ENCODE data around the gene NECTIN3. TPM values are rescaled to one million over a fixed set of nuclear protein-coding genes. Genes with fewer than 3 reads are reported as not detected.

The NECTIN3 gene
- total RNA-seq, 1 donor from 2014 or later, result 25.2 TPM

GRCh38 chr3:111190518-111190917 is 118.9 kb downstream of the NECTIN3 start:
- no peak overlapping the region for H3K27ac ChIP-seq
- peaks cover 16% of the 10 kb centered on the region for H3K36me3 ChIP-seq
- intact Hi-C loops (cut with DNase I), result no loop called here
- ATAC-seq, result no peak
- no peak for TF ChIP-seq CTCF (IDR thresholded peaks at IDR 0.05)
- H3K27me3 ChIP-seq, result no peaks in the 10 kb centered on the region
- H3K9me3 ChIP-seq, result no peaks in the 10 kb centered on the region
- H3K4me1 ChIP-seq, result no peaks in the 10 kb centered on the region
- H3K4me3 ChIP-seq, result no peak overlapping the region
- DNase-seq, result no peak

GRCh38 chr3:111193472-111193871 is 121.9 kb downstream of the NECTIN3 start:
- ATAC-seq (no peak), DNase-seq (no peak)
- intact Hi-C loops (cut with DNase I), result no loop called here
- Histone ChIP-seq H3K36me3 (peaks cover 16% of the 10 kb centered on the region), H3K4me3 (no peak overlapping the region), H3K9me3 (no peaks in the 10 kb centered on the region), H3K27me3 (no peaks in the 10 kb centered on the region), H3K27ac (no peak overlapping the region), H3K4me1 (no peaks in the 10 kb centered on the region)
- no peak for TF ChIP-seq CTCF (IDR thresholded peaks at IDR 0.05)

- H3K27me3 ChIP-seq, result no peaks in the 10 kb centered on the region
- H3K9me3 ChIP-seq, result no peaks in the 10 kb centered on the region
- H3K4me3 ChIP-seq, result no peak overlapping the region
- no peak overlapping the region for H3K27ac ChIP-seq
- DNase-seq, result no peak
- no peak for ATAC-seq
- no peaks in the 10 kb centered on the region for H3K4me1 ChIP-seq
- no peak for TF ChIP-seq CTCF (IDR thresholded peaks at IDR 0.05)
- intact Hi-C loops (cut with DNase I), result no loop called here
- peaks cover 16% of the 10 kb centered on the region for H3K36me3 ChIP-seq
These were observed 122.4 kb downstream of the NECTIN3 start for GRCh38 chr3:111194048-111194447.

- no peak overlapping the region for H3K27ac ChIP-seq
- no peak overlapping the region for H3K4me3 ChIP-seq
- no peaks in the 10 kb centered on the region for H3K4me1 ChIP-seq
- H3K36me3 ChIP-seq, result peaks cover 15% of the 10 kb centered on the region
- ATAC-seq, result no peak
- no peak for TF ChIP-seq CTCF (IDR thresholded peaks at IDR 0.05)
- H3K27me3 ChIP-seq, result no peaks in the 10 kb centered on the region
- no peak for DNase-seq
- intact Hi-C loops (cut with DNase I), result no loop called here
- H3K9me3 ChIP-seq, result no peaks in the 10 kb centered on the region
These were observed 125.9 kb downstream of the NECTIN3 start for GRCh38 chr3:111197485-111197884.

GRCh38 chr3:111200027-111200426 is 128.4 kb downstream of the NECTIN3 start:
- Histone ChIP-seq H3K27me3 (no peaks in the 10 kb centered on the region), H3K4me1 (no peaks in the 10 kb centered on the region), H3K9me3 (no peaks in the 10 kb centered on the region), H3K4me3 (no peak overlapping the region), H3K27ac (no peak overlapping the region), H3K36me3 (no peaks in the 10 kb centered on the region)
- TF ChIP-seq CTCF (IDR thresholded peaks at IDR 0.05), result no peak
- no peak for DNase-seq
- no peak for ATAC-seq
- intact Hi-C loops (cut with DNase I), result no loop called here

GRCh38 chr3:111210003-111210711 is 138.5 kb downstream of the NECTIN3 start:
- intact Hi-C loops (cut with DNase I), result no loop called here
- no peak overlapping the region for H3K27ac ChIP-seq
- H3K9me3 ChIP-seq, result no peaks in the 10 kb centered on the region
- H3K27me3 ChIP-seq, result no peaks in the 10 kb centered on the region
- ATAC-seq (no peak), DNase-seq (no peak)
- no peak overlapping the region for H3K4me3 ChIP-seq
- no peaks in the 10 kb centered on the region for H3K4me1 ChIP-seq
- no peaks in the 10 kb centered on the region for H3K36me3 ChIP-seq
- no peak for TF ChIP-seq CTCF (IDR thresholded peaks at IDR 0.05)
